D721Med (cell line): ENCODE results near the gene ADAMTSL1.

ENCODE experiments used
- DNase-seq: peaks from one replicate; pipeline ENCODE4 v3.0.0; 2011; ENCODE audit warnings: low spot score; ENCODE audit not compliant: insufficient read length
- FAIRE-seq: peaks from 2 replicates; lab custom pipeline; 2011; peaks lifted over from hg19 to GRCh38; lab: Jason Lieb, UNC
- TF ChIP-seq, protein P1 (sequence below): IDR thresholded peaks from 2 replicates; pipeline ENCODE4 v1.5.1; 2012; ENCODE audit warnings: mild to moderate bottlenecking, control low read depth; ENCODE audit not compliant: insufficient read depth; ENCODE audit errors: missing control alignments

Gene ADAMTSL1

DNA sequence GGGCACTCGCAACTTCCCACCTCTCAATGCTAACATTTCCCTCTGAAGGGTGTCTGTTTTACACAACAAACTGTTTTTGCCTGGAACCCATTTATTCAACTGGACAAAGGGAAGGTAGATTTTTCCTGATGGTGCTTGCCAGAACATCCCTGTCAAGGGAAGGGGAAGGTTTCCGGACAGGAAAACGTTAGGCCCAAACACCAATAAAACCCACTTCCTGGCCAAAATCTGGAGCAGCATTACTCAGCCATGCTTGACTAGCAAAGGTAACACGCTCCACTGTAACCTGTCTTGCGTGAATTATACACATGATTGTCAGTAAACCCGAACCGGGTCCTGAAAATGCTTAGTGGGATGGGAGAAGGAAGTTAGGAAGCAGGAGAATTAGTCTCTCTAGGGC is 468.8 kb downstream of the ADAMTSL1 start:
- no peak for FAIRE-seq
- TF ChIP-seq, protein P1, sequence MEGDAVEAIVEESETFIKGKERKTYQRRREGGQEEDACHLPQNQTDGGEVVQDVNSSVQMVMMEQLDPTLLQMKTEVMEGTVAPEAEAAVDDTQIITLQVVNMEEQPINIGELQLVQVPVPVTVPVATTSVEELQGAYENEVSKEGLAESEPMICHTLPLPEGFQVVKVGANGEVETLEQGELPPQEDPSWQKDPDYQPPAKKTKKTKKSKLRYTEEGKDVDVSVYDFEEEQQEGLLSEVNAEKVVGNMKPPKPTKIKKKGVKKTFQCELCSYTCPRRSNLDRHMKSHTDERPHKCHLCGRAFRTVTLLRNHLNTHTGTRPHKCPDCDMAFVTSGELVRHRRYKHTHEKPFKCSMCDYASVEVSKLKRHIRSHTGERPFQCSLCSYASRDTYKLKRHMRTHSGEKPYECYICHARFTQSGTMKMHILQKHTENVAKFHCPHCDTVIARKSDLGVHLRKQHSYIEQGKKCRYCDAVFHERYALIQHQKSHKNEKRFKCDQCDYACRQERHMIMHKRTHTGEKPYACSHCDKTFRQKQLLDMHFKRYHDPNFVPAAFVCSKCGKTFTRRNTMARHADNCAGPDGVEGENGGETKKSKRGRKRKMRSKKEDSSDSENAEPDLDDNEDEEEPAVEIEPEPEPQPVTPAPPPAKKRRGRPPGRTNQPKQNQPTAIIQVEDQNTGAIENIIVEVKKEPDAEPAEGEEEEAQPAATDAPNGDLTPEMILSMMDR = no peak
- no peak for DNase-seq

DNA sequence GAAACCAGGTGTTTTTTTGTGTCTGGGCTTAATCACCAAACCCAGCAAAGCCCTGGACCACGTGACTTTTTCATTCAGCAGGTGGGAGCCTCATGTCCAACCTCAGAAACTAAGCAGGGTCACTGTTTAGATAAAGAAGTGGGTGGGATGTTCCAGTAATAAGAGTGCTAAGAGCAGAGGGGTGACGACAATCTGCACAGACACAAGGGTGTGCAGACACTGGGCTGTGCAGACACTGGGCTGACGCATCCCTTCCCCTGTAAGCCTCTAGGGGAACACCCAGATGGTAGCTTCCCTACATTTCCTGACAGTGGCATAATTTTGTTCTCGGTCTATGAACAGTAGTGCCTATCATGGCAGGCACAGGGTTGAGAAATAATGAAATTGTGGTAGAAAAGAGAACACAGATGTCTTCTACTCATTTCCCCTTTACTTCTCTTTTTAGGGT is 474.0 kb downstream of the ADAMTSL1 start:
- DNase-seq = no peak
- TF ChIP-seq, protein P1 = no peak
- no peak for FAIRE-seq

DNA sequence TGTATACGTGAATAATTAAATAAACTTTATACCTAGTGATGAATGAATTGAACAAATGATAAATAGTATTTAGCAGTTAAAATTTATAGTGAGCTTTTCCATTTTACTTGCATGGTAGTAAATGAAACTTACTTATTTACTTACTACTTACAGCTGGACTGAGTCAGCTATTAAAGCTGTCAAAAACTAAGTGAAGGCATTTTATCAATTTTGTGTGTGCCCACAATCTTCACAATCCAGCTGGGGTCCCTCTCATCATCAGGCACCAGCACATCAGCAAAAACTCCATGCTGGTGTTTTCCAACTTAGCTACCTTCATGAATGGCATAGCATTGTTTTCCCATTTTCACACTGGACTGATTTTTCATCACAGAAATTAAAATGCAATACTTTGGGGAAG is 478.0 kb downstream of the ADAMTSL1 start:
- DNase-seq (no peak), FAIRE-seq (no peak)
- TF ChIP-seq, protein P1 = no peak

DNA sequence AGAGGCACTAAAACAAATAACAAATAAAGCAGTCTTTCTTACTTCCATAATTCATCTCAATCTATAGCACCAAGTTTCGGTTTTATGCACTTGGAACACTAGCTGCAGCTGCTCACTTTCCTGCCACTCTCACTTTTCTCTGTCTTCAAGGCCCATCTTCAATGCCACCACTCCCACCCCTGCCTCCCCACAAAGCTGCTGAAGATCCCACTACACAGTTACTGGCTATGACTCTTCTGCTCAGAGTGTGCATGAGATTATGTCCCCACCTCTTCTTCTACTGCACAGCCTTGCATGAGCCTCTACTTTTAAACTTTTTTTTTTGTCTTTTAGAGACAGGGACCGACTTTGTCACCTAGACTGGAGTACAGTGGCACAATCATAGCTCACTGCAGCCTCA is 481.7 kb downstream of the ADAMTSL1 start:
- no peak for DNase-seq
- FAIRE-seq = no peak
- TF ChIP-seq, protein P1 = no peak
